OCI-LY3 (cell line): Measurements from ENCODE around the gene MYZAP.

ENCODE experiments used
- EZH2phosphoT487 ChIP-seq: fragments of 200-600 bp; shearing (Covaris generic); IDR thresholded peaks from 2 replicates; pipeline ENCODE4 v1.6.1; 2018; ENCODE audit warnings: antibody characterized with exemption, mixed run types, low read depth
- TF ChIP-seq, protein P1 (sequence below): fragments of 200-600, 300-600 bp; sonication (generic); IDR thresholded peaks from 2 replicates; pipeline ENCODE4 v1.5.1; 2014; ENCODE audit warnings: antibody characterized with exemption, low read length, low read depth

GRCh38 chr15:57662091-57662744, 70.5 kb downstream of the MYZAP start:
- TF ChIP-seq, protein P1, sequence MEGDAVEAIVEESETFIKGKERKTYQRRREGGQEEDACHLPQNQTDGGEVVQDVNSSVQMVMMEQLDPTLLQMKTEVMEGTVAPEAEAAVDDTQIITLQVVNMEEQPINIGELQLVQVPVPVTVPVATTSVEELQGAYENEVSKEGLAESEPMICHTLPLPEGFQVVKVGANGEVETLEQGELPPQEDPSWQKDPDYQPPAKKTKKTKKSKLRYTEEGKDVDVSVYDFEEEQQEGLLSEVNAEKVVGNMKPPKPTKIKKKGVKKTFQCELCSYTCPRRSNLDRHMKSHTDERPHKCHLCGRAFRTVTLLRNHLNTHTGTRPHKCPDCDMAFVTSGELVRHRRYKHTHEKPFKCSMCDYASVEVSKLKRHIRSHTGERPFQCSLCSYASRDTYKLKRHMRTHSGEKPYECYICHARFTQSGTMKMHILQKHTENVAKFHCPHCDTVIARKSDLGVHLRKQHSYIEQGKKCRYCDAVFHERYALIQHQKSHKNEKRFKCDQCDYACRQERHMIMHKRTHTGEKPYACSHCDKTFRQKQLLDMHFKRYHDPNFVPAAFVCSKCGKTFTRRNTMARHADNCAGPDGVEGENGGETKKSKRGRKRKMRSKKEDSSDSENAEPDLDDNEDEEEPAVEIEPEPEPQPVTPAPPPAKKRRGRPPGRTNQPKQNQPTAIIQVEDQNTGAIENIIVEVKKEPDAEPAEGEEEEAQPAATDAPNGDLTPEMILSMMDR: no peak
- no peak for TF ChIP-seq EZH2phosphoT487
